ENCODE measurements around the gene SPINK14.

Gene SPINK14

GRCh38 chr5:148202531-148203203, 34.3 kb downstream of the SPINK14 start, which contains the start of gene SPINK6:
SPINK6 (plus strand) TSS chr5:148203042; CDS start chr5:148203097, 55 bp downstream.
- DNase-seq = no peak

DNA sequence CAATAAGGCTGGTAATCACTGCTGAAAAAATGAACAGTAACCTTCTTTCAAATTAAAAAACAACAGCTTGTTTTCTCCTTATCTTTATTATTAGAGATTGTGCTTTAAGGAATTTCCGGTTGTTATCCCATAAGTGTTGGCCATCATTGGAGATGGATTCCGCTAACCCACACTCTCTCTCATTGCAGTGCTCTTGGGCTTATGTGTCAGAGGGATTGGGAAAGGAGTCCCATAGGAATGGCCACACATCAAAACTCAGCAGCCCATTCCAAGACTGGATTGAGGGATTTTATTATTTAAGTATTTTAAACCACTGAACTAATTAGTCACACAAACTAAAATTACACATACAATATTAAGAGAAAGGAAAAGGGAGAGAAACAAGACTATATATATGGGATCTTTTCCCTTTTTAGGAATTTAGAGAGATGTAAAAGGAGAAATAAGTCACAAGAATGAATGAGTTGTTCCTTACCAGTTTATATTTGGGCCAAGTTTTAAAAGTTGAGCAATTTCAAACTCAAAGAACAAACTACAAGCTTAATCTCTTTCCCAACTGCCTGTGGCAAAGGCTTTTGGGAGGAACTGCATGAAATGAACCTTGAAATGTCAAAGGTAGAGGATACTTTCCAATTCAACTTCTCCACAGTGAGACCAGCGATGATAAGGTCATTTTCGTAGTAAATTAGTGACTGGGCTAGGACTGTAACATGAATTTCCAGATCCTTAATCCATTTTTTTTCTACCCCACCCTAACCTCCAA, 36.9 kb downstream of the SPINK14 start:
- no peak for DNase-seq

GRCh38 chr5:148205865-148206264, 37.5 kb downstream of the SPINK14 start:
- no peak for DNase-seq

DNA sequence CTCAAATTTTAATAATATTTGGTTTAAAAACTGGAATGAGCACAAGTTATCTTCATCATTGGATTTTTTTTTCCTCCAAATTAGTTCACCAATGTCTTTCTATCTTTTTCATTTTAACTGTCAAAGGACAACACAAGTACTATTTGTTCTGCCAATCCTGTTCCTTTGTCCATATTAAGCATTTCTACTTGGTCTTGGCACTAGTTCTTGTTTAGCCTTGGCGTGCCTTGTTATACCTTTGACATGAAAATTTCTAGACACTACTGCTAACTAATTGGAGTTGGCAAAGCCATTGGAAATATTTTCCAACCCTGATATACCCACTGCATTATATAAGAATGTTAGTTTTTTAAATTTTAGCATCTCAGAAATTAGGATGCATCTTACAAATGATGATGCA, 38.3 kb downstream of the SPINK14 start:
- no peak for DNase-seq

- DNase-seq = no peak
These were observed 39.9 kb downstream of the SPINK14 start for GRCh38 chr5:148208226-148208625.

- DNase-seq = no peak
These were observed 40.9 kb downstream of the SPINK14 start for GRCh38 chr5:148209151-148209770.

- no peak for DNase-seq
These were observed 46.4 kb downstream of the SPINK14 start for GRCh38 chr5:148214665-148215185.

GRCh38 chr5:148221508-148221907, 53.2 kb downstream of the SPINK14 start:
- DNase-seq = no peak

DNA sequence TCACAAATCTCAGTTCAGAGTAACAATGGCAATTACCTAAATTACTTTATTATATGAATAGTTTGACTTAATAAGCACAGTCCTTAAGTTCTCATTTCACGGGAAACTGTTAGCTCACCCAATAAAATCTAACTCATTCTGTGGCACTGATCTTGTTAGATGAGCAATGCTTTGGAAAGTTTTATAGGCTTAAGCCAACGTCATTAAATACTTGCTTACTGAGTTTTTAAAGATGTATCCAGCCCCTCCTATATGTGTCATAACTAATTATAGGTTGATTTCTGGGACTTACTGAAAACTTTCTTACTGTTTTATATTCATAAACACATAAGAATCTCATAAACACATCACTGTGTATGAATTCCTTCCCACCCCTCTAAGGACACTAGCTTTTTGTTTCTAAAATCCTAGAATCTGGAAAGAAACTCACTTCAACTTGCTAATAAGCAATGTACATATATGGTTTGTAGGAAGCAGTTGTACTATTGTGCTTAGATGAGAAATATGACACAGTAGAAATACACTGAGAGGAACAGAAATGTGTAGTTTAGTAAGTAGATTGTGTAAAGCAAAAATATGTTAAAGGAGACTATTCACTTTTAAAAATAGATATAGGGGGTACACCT, 55.9 kb downstream of the SPINK14 start:
- no peak for DNase-seq
